AG04449 (cell line): Measurements from ENCODE around the gene SGTB.

Source experiments
- CTCF ChIA-PET: fragments of 350-600 bp; formaldehyde crosslinking; extraction: SDS; loops from one replicate; lab custom pipeline; 2021; ENCODE audit warnings: antibody characterized with exemption; lab: Yijun Ruan, JAX
- POLR2A ChIA-PET: fragments of 400-600, 350-600 bp; formaldehyde crosslinking; extraction: SDS; loops from one replicate; lab custom pipeline; 2020; ENCODE audit warnings: antibody characterized with exemption, inconsistent platforms; lab: Yijun Ruan, JAX
- DNase-seq: peaks from one replicate; pipeline ENCODE4 v3.0.0-alpha.2; 2010; ENCODE audit warnings: low read depth, low spot score
- H3K4me3 ChIP-seq: 2 replicates; pipeline ENCODE4 v1.5.1; 2011; ENCODE audit warnings: low read depth, mild to moderate bottlenecking, control low read depth, low read length
- TF ChIP-seq, protein P1 (sequence below): IDR thresholded peaks from one replicate; pipeline ENCODE4 v1.5.1; 2011; ENCODE audit warnings: mild to moderate bottlenecking, moderate library complexity, low read length, control low read depth, inconsistent platforms; ENCODE audit not compliant: insufficient read depth; ENCODE audit errors: missing control alignments

Gene SGTB

DNA sequence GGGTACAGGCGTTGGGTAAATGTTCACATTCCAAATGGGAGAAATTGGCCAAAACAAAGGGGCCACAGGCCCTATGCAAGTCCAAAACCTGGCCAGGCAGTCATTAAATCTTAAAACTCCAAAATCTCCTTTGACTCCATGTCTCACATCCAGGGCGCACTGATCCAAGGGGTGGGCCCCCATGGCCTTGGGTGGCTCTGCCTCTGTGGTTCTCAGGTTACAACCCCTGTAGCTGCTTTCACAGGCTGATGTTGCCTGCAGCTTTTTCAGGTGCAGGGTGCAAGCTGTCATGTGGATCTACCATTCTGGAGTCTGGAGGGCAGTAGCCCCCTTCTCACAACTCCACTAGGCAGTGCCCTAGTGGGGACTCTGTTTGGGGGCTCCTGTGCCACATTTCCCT, 44.9 kb upstream of the SGTB start:
- TF ChIP-seq, protein P1, sequence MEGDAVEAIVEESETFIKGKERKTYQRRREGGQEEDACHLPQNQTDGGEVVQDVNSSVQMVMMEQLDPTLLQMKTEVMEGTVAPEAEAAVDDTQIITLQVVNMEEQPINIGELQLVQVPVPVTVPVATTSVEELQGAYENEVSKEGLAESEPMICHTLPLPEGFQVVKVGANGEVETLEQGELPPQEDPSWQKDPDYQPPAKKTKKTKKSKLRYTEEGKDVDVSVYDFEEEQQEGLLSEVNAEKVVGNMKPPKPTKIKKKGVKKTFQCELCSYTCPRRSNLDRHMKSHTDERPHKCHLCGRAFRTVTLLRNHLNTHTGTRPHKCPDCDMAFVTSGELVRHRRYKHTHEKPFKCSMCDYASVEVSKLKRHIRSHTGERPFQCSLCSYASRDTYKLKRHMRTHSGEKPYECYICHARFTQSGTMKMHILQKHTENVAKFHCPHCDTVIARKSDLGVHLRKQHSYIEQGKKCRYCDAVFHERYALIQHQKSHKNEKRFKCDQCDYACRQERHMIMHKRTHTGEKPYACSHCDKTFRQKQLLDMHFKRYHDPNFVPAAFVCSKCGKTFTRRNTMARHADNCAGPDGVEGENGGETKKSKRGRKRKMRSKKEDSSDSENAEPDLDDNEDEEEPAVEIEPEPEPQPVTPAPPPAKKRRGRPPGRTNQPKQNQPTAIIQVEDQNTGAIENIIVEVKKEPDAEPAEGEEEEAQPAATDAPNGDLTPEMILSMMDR, result no peak
- no peak overlapping the region for H3K4me3 ChIP-seq
- CTCF ChIA-PET, result no interaction called here
- POLR2A ChIA-PET, result no interaction called here
- no peak for DNase-seq

DNA sequence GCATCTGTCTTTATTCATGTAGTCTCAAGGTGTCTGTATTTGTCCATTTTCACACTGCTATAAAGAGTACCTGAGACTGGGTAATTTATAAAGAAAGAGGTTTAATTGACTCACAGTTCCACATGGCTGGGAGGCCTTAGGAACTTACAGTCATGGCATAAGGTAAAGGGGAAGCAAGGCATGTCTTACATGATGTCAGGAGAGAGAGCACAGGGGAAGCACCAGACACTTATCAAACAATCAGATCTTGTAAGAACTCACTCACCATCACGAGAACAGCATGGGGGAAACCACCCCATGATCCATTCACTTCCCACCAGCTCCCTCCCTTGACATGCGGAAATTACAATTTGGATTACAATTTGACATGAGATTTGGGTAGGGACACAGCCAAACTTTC, 44.3 kb upstream of the SGTB start:
- TF ChIP-seq, protein P1, result no peak
- ChIA-PET CTCF (no interaction called here), POLR2A (no interaction called here)
- no peak for DNase-seq
- no peak overlapping the region for H3K4me3 ChIP-seq

- CTCF ChIA-PET, result no interaction called here
- POLR2A ChIA-PET, result no interaction called here
- TF ChIP-seq, protein P1, result no peak
These were observed 43.7 kb upstream of the SGTB start for GRCh38 chr5:65765582-65765981.

GRCh38 chr5:65762234-65762633, 40.3 kb upstream of the SGTB start:
- CTCF ChIA-PET, result interaction anchor here (1.1 to 2.5 kb wide), 3 partner anchors 9 to 20 kb away, joined by 3 to 7 read pairs (median 3); no protein-coding TSS in a partner anchor

More at GRCh38 chr5:65765582-65765981, 43.7 kb upstream of the SGTB start:
- H3K4me3 ChIP-seq, result no peak overlapping the region
- no peak for DNase-seq

DNA sequence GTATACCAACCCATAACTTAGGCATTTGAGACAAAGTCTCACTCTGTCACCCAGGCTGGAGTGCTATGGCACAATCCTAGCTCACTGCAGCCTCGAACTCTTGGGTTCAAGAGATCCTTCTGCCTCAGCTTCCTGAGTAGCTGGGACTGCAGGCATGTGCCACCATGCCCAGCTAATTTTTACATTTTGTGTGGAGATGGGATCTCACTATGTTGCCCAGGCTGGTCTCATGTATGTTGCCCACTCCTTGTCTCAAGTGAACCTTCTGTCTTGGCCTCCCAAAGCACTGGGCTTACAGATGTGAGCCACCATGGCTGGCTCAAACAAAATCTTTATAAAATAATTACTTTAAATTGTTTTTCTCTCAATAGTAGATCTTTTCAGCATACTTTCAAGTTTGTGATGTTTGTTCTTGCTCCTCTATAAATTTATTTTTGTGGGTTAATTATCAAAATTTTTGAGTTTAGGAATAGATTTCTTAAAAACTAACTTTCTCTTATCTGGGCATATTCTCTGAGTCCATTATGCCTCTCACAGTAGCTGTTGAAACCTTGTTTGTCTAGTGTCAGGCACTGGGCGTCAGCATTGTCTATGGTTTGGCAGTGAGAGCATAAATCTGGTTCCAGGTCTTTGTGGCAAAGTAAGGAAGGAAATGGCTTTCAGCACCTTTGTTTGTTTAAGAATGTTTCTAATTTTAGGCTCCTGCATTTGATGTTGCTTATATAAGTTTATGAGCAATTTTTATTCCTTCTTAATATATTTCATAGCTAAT, 38.8 kb upstream of the SGTB start:
- TF ChIP-seq, protein P1, result peak; percentile 17
- no peak overlapping the region for H3K4me3 ChIP-seq
- CTCF ChIA-PET, result interaction anchor here (0.7 to 1.6 kb wide), 6 partner anchors 9 to 18 kb away, joined by 3 to 4 read pairs (median 3); no protein-coding TSS in a partner anchor
- no peak for DNase-seq
- POLR2A ChIA-PET, result no interaction called here

More at GRCh38 chr5:65762234-65762633, 40.3 kb upstream of the SGTB start:
- no peak overlapping the region for H3K4me3 ChIP-seq
- POLR2A ChIA-PET, result no interaction called here
- no peak for DNase-seq
- TF ChIP-seq, protein P1, result no peak

DNA sequence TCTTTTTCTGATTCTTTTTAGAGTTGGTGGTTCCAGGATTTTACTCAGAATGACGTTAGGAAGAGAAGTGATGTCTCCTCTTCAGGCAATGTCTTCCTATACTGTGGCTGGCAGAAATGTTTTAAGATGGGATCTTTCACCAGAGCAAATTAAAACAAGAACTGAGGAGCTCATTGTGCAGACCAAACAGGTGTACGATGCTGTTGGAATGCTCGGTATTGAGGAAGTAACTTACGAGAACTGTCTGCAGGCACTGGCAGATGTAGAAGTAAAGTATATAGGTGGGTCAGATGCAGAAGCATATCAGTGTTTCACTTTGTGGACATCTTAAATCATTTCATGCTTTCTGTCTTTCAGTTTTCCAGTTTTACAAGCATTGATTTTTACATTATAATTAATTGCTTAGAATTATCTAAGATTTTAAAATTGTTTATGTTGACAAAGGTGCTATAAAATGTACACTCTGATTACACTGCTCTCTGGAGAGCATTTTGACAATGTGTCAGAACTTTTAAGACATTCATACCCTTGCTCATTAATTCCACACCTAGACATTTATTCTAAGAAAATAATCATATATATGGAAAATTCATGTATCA, 36.7 kb upstream of the SGTB start:
- ChIA-PET CTCF (interaction anchor here (1.4 to 1.5 kb wide), 2 partner anchors 10 to 15 kb away, joined by 3 to 4 read pairs; no protein-coding TSS in a partner anchor), POLR2A (no interaction called here)
- no peak overlapping the region for H3K4me3 ChIP-seq
- no peak for DNase-seq
- TF ChIP-seq, protein P1, result no peak
